Tibial nerve (tissue), 4 donors: ENCODE measurements around the gene ALG12.

Experiments used
- EP300 ChIP-seq, 2 donors: sonication (generic); formaldehyde crosslinking; IDR thresholded peaks; one replicate each; pipeline ENCODE4 v1.6.1; 2017; ENCODE audit warnings: antibody characterized with exemption in 2 of 2, mild to moderate bottlenecking in 1 of 2
- POLR2A ChIP-seq, 2 donors: fragments of 450-650 bp; IDR thresholded peaks; one replicate each; pipeline ENCODE4 v1.6.1; 2017; ENCODE audit warnings: antibody characterized with exemption in 2 of 2, mild to moderate bottlenecking in 2 of 2, moderate library complexity in 2 of 2
- TF ChIP-seq, protein P1 (sequence below), 5 experiments: fragments of 200-600 bp in 3 of 5; fragments of 450-650 bp in 2 of 5; sonication (generic) in 3 of 5; IDR thresholded peaks; one replicate each; pipeline ENCODE4 v1.5.1; 2016 to 2019; ENCODE audit warnings: antibody characterized with exemption in 5 of 5, mild to moderate bottlenecking in 3 of 5, moderate library complexity in 2 of 5

DNA sequence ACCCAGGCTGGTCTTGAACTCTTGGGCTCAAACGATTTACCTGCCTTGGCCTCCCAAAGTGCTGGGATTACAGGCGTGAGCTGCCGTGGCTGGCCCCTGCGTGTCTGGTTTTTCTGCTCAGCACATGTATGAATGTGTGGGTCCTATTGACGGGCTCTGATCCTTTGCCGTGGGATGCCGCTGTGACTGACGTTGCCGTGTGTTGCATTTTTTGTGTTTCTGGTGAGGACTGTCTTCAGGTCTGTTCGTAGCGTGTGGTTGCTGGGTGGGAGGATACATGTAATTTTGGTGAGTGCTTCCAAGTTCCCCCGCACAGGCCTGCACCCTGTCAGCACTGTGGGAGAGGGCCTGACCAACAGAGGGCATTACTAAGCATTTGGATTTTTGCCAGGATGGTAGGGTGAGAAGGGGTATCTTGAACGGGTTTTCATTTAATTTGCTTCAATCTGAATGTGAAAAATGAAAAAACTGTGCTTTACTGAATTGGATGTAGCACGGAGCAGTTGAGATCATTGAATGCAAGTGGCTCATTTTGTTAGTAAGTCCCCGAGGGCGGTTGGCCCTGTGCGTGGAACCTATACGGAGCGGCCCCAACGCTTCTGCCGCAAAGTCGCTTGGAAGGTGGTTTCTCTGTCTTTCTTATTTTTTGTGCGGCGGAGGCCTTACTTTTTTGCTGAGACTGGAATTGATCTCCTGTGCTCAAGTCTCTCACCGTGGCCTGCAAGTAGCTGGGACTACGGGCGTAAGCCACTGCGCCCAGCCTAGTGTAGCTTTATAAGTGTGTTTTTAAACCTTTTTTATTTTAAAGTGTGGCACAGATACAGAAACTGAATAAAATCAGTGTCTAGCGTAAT lies 56.4 kb downstream of the ALG12 start:
- no peak for TF ChIP-seq POLR2A (IDR thresholded peaks at IDR 0.05)
- TF ChIP-seq, protein P1, sequence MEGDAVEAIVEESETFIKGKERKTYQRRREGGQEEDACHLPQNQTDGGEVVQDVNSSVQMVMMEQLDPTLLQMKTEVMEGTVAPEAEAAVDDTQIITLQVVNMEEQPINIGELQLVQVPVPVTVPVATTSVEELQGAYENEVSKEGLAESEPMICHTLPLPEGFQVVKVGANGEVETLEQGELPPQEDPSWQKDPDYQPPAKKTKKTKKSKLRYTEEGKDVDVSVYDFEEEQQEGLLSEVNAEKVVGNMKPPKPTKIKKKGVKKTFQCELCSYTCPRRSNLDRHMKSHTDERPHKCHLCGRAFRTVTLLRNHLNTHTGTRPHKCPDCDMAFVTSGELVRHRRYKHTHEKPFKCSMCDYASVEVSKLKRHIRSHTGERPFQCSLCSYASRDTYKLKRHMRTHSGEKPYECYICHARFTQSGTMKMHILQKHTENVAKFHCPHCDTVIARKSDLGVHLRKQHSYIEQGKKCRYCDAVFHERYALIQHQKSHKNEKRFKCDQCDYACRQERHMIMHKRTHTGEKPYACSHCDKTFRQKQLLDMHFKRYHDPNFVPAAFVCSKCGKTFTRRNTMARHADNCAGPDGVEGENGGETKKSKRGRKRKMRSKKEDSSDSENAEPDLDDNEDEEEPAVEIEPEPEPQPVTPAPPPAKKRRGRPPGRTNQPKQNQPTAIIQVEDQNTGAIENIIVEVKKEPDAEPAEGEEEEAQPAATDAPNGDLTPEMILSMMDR (IDR thresholded peaks at IDR 0.05): no peak
- TF ChIP-seq EP300 (IDR thresholded peaks at IDR 0.05): no peak
